CD1c-positive myeloid dendritic cell (primary cell): ENCODE data around the gene CEP20.

Experiments
- DNase-seq: peaks from one replicate; pipeline ENCODE4 v3.0.0-alpha.2; 2016; ENCODE audit errors: extremely low spot score

Gene CEP20

GRCh38 chr16:15833541-15833940 lies 54.9 kb downstream of the CEP20 start:
- no peak for DNase-seq

GRCh38 chr16:15832241-15832640 lies 56.2 kb downstream of the CEP20 start:
- DNase-seq: no peak

- DNase-seq: peak; percentile 43
These were observed 57.5 kb downstream of the CEP20 start for GRCh38 chr16:15830832-15831451.

GRCh38 chr16:15829460-15829859 lies 58.9 kb downstream of the CEP20 start:
- DNase-seq: peak; percentile 56

- no peak for DNase-seq
These were observed 60.6 kb downstream of the CEP20 start for GRCh38 chr16:15827709-15828343.

GRCh38 chr16:15827299-15827698 lies 61.1 kb downstream of the CEP20 start:
- no peak for DNase-seq

GRCh38 chr16:15825750-15826305 lies 62.6 kb downstream of the CEP20 start:
- DNase-seq: no peak

GRCh38 chr16:15822957-15823356 lies 65.4 kb downstream of the CEP20 start:
- no peak for DNase-seq

- DNase-seq: no peak
These were observed 67.6 kb downstream of the CEP20 start for GRCh38 chr16:15820837-15821236.

GRCh38 chr16:15819046-15819445 lies 69.4 kb downstream of the CEP20 start:
- no peak for DNase-seq

- no peak for DNase-seq
These were observed 71.0 kb downstream of the CEP20 start for GRCh38 chr16:15817446-15817845.

- DNase-seq: no peak
These were observed 72.2 kb downstream of the CEP20 start for GRCh38 chr16:15816228-15816627.
